SU-DHL-6 (cell line): ENCODE data around the gene RBMS3.

ENCODE experiments used
- H2AFZ ChIP-seq: fragments of 200-600 bp; sonication (generic); 2 replicates; pipeline ENCODE4 v1.6.1; 2014; ENCODE audit warnings: low read depth, mild to moderate bottlenecking, moderate library complexity, mixed read lengths, antibody characterized with exemption, low read length; ENCODE audit not compliant: severe bottlenecking
- H3F3A ChIP-seq: fragments of 200-600 bp; shearing (Covaris generic); 2 replicates; pipeline ENCODE4 v1.6.0; 2016; ENCODE audit warnings: antibody characterized with exemption, mild to moderate bottlenecking; ENCODE audit not compliant: insufficient read depth
- H3K27ac ChIP-seq: fragments of 200-600 bp; sonication (generic); 2 replicates; pipeline ENCODE4 v1.5.1; 2016; ENCODE audit warnings: low read depth, mild to moderate bottlenecking, low read length, moderate library complexity, mixed read lengths
- H3K27me3 ChIP-seq: fragments of 200-600 bp; sonication (generic), shearing (Covaris generic); 2 replicates; pipeline ENCODE4 v1.6.0; 2014; ENCODE audit warnings: mild to moderate bottlenecking, low read length
- H3K36me3 ChIP-seq: fragments of 200-600 bp; sonication (generic); 2 replicates; pipeline ENCODE4 v1.6.1; 2014; ENCODE audit warnings: mild to moderate bottlenecking, low read length, mixed read lengths
- H3K4me2 ChIP-seq: fragments of 300-600, 200-600 bp; shearing (Covaris generic), sonication (generic); 2 replicates; pipeline ENCODE4 v1.6.0; 2014; ENCODE audit warnings: low read length, low read depth, mild to moderate bottlenecking; ENCODE audit not compliant: poor library complexity, severe bottlenecking
- H3K4me3 ChIP-seq: fragments of 200-600 bp; sonication (generic); 2 replicates; pipeline ENCODE4 v1.5.1; 2014; ENCODE audit warnings: antibody characterized with exemption, low read length, mild to moderate bottlenecking, mixed read lengths; ENCODE audit not compliant: insufficient read depth, poor library complexity, severe bottlenecking
- H3K79me2 ChIP-seq: fragments of 200-600 bp; sonication (generic); 2 replicates; pipeline ENCODE4 v1.6.1; 2014; ENCODE audit warnings: mild to moderate bottlenecking, low read length, moderate library complexity; ENCODE audit not compliant: insufficient read depth
- H3K9ac ChIP-seq: fragments of 200-600 bp; sonication (generic); 2 replicates; pipeline ENCODE4 v1.7.0; 2014; ENCODE audit warnings: mild to moderate bottlenecking, low read length
- H3K9me2 ChIP-seq: fragments of 200-600 bp; sonication (generic); replicated peaks from 2 replicates; pipeline ENCODE4 v1.6.1; 2014; ENCODE audit warnings: low read length; ENCODE audit not compliant: insufficient read depth
- H3K9me3 ChIP-seq: fragments of 200-600 bp; sonication (generic); 2 replicates; pipeline ENCODE4 v1.6.1; 2014; ENCODE audit warnings: low read length, mixed read lengths; ENCODE audit not compliant: insufficient read depth
- H4K20me1 ChIP-seq: fragments of 200-600 bp; sonication (generic); 2 replicates; pipeline ENCODE4 v1.6.1; 2014; ENCODE audit warnings: low read depth, mild to moderate bottlenecking, antibody characterized with exemption, low read length, moderate library complexity, mixed read lengths
- EZH2phosphoT487 ChIP-seq: fragments of 200-600 bp; sonication (generic), shearing (Covaris generic); conservative IDR thresholded peaks from 2 replicates; pipeline ENCODE4 v1.6.1; 2018; ENCODE audit warnings: mild to moderate bottlenecking, antibody characterized with exemption, low read length, moderate library complexity, mixed read lengths
- TF ChIP-seq, protein P1 (sequence below): fragments of 200-600 bp; sonication (generic); IDR thresholded peaks from one replicate; pipeline ENCODE4 v1.5.1; 2017; ENCODE audit warnings: antibody characterized with exemption, mild to moderate bottlenecking, low read length, moderate library complexity; ENCODE audit not compliant: insufficient read depth, poor library complexity, severe bottlenecking

The RBMS3 gene

DNA sequence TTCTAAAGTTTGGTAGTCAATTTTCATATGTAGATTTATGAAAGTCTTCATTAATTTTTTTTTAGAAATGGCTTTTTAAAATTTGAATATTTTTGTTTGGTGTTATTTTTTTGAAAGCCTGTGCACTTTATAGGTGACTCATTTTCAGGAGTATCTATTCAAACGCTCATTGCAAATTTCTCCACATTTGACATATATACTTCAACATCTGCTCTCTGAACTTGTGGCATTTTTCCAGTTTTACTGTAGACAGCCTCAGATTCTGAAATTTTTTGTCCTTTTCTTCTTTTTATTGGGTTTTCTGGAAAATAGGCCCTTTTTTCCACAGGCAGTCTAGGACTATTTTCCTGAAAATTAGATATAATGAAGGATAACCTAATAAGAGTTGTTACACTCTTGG, 396.6 kb downstream of the RBMS3 start:
- H3K27me3 ChIP-seq, result no peaks in the 10 kb centered on the region
- H3K27ac ChIP-seq, result no peak overlapping the region
- H3K9me3 ChIP-seq, result no peaks in the 10 kb centered on the region
- H3K4me2 ChIP-seq, result no peak overlapping the region
- H2AFZ ChIP-seq, result no peak overlapping the region
- no peak overlapping the region for H3K4me3 ChIP-seq
- TF ChIP-seq, protein P1, sequence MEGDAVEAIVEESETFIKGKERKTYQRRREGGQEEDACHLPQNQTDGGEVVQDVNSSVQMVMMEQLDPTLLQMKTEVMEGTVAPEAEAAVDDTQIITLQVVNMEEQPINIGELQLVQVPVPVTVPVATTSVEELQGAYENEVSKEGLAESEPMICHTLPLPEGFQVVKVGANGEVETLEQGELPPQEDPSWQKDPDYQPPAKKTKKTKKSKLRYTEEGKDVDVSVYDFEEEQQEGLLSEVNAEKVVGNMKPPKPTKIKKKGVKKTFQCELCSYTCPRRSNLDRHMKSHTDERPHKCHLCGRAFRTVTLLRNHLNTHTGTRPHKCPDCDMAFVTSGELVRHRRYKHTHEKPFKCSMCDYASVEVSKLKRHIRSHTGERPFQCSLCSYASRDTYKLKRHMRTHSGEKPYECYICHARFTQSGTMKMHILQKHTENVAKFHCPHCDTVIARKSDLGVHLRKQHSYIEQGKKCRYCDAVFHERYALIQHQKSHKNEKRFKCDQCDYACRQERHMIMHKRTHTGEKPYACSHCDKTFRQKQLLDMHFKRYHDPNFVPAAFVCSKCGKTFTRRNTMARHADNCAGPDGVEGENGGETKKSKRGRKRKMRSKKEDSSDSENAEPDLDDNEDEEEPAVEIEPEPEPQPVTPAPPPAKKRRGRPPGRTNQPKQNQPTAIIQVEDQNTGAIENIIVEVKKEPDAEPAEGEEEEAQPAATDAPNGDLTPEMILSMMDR, result no peak
- no peaks in the 10 kb centered on the region for H3F3A ChIP-seq
- no peaks in the 10 kb centered on the region for H3K36me3 ChIP-seq
- H3K9ac ChIP-seq, result no peak overlapping the region
- no peaks in the 10 kb centered on the region for H3K79me2 ChIP-seq
- no peaks in the 10 kb centered on the region for H4K20me1 ChIP-seq
- H3K9me2 ChIP-seq, result no peaks in the 10 kb centered on the region

DNA sequence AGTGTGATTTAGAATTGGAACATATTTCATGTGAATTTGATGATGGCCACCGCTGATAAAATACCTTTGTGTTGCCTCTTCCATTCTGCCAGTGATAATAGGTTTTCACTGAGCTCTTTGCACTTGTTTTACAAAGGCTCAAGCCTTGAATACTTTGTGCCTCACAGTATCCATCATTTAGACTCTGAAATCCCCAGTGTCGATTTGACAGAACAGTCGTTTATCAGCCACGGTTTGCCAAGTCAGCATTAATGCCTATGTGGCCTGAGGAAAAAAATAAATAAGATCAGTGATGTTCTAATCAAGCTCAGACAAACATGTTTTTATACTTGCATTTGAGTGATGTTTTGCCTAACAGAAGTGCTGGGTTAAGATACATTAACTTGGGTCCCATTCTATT, 399.1 kb downstream of the RBMS3 start:
- Histone ChIP-seq H3K27ac (no peak overlapping the region), H2AFZ (no peak overlapping the region), H3K79me2 (no peaks in the 10 kb centered on the region), H4K20me1 (no peaks in the 10 kb centered on the region), H3K9me3 (no peaks in the 10 kb centered on the region), H3K9ac (no peak overlapping the region), H3K4me2 (no peak overlapping the region), H3K4me3 (no peak overlapping the region), H3F3A (no peaks in the 10 kb centered on the region), H3K27me3 (no peaks in the 10 kb centered on the region), H3K9me2 (no peaks in the 10 kb centered on the region), H3K36me3 (no peaks in the 10 kb centered on the region)
- TF ChIP-seq, protein P1, result no peak
- no peak for TF ChIP-seq EZH2phosphoT487

- H3K79me2 ChIP-seq, result no peaks in the 10 kb centered on the region
- no peaks in the 10 kb centered on the region for H3K9me3 ChIP-seq
- H3K9me2 ChIP-seq, result no peaks in the 10 kb centered on the region
- no peaks in the 10 kb centered on the region for H3F3A ChIP-seq
- TF ChIP-seq, protein P1, result no peak
- TF ChIP-seq EZH2phosphoT487, result no peak
- H4K20me1 ChIP-seq, result no peaks in the 10 kb centered on the region
- no peak overlapping the region for H3K9ac ChIP-seq
- H3K27me3 ChIP-seq, result no peaks in the 10 kb centered on the region
- no peak overlapping the region for H3K4me2 ChIP-seq
- no peak overlapping the region for H3K4me3 ChIP-seq
- H3K27ac ChIP-seq, result no peak overlapping the region
- no peak overlapping the region for H2AFZ ChIP-seq
- H3K36me3 ChIP-seq, result no peaks in the 10 kb centered on the region
Measured at GRCh38 chr3:29683018-29683993, 402.4 kb downstream of the RBMS3 start.
